Non-pigmented ciliary epithelial cell (primary cell): ENCODE data around the gene FOXO6.

Experiments
- DNase-seq: peaks from one replicate; pipeline ENCODE4 v3.0.0-alpha.2; 2010; ENCODE audit warnings: low read depth

FOXO6 gene

DNA sequence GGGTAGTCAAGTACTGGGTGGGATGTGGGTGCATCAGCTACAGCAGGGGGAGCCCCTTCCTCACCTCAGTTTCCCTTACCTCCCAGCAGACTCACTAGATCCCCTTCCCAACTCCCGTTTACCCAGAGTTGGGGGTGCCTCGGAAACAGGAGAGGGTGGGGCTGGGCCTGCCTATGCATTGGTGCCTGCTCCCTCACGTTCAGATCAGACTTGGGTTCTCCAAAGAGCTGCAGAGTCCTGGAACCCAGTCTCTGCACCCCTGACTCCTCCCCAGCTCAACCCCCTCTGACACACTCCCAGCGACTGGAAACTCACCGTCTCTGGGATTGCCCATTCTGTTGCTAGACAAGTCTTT is 6.0 kb downstream of the FOXO6 start:
- no peak for DNase-seq

DNA sequence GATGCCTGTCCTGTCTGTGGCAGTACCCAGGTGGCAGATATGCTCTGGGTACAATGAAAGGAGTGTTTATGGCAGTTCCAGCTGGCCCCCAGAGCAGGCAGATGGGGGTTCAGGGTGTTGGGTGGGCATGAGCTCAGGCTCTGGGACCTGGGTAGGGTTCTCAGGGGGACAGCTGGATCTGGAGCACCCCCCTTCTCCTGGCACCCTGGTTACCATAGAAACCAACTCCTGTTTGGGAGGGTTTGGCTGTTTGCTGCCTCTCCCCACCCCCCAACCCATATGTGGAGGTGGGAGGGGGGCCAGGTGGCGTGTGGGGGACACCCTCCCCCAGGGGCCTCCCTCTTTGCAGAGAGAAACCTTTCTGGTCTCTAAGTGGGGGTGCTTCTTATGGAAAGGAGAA is 7.1 kb downstream of the FOXO6 start:
- DNase-seq, result no peak

DNA sequence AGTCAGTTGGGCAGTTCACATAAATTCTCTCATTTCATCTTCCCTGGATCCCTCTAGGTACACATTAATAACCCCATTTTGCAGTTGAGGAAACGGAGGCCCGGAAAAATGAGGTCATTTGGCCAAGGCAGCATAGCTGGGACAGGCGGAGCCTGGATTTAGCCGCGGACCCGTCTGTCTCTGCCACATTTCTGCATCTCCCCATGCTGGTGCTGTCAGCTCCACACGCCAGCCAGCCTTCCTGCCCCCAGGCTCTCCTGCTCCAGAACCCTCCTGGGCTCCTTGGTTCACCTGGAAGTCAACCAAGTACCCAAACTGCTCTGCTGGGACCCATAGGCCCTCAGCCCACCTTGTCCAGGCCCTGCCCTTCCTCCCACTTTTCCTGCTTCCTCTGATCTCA is 7.6 kb downstream of the FOXO6 start:
- no peak for DNase-seq

DNA sequence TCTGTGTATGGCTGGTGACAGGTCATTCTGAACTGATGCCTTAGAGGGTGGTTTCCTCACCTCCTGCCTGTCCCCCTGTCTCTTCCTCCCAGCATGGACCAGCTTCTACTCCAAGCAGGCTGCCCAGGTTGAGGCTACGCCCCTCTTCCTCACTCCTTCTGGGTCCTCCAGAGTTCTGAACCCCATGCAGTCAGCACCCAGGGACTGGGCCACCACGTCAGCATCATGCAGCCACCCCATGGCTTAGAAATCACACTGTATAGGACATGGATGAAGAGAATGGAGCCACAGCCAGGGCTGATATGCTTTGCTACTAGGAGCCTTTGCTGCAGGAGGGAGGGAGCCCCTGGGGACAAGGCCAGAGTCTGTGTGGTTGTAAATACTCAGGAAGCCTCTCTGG is 8.3 kb downstream of the FOXO6 start:
- DNase-seq, result no peak

DNA sequence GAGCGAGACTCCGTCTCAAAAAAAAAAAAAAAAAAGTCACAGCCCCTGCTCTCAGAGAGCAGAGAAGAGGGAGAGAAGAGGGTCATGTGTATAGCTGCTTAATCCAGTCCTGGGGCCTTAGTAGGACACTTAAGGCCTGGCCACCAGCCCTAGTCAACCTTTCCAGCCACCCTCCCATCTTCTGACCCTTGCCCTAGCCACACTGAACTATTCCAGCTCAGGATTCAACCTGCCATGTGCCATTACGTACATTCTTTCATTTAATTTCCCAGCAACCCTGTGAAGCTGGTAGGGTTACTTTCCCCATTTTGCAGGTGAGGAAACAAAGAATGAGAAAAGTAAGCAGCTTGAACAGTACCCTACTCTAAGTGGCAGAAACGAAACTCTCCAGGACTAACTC is 9.0 kb downstream of the FOXO6 start:
- no peak for DNase-seq

DNA sequence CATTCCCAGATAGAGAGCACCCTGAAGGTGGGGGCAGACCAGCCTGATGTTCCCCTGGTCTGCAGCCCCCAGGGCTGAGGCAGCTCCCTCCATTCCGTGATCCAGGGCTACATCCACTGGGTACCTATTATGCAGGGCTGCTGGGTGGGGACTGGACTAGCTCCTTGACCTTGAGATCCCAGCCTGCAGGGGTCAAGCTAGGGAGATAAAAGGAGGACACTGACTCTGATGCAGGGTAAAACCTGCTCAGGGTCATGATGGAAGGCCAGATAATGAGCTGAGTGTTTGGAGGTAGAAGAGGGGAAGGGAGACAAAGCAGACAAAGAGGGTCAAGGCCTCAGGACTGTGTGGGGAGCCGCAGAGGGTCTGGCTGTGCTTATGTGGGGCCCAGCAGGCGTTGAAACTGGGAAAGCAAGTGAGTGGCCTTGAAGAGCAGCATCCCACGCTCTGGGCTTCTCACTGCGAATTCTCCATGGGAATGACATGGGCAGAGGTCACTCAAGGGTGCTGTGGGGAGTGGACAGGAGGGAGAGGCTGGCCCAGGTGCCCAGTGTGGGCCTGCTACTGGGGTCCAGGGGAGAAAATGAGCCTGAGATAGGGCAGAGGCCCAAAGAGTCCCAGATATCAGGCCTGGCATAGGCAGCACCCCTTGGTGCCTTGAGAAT is 9.7 kb downstream of the FOXO6 start:
- no peak for DNase-seq

DNA sequence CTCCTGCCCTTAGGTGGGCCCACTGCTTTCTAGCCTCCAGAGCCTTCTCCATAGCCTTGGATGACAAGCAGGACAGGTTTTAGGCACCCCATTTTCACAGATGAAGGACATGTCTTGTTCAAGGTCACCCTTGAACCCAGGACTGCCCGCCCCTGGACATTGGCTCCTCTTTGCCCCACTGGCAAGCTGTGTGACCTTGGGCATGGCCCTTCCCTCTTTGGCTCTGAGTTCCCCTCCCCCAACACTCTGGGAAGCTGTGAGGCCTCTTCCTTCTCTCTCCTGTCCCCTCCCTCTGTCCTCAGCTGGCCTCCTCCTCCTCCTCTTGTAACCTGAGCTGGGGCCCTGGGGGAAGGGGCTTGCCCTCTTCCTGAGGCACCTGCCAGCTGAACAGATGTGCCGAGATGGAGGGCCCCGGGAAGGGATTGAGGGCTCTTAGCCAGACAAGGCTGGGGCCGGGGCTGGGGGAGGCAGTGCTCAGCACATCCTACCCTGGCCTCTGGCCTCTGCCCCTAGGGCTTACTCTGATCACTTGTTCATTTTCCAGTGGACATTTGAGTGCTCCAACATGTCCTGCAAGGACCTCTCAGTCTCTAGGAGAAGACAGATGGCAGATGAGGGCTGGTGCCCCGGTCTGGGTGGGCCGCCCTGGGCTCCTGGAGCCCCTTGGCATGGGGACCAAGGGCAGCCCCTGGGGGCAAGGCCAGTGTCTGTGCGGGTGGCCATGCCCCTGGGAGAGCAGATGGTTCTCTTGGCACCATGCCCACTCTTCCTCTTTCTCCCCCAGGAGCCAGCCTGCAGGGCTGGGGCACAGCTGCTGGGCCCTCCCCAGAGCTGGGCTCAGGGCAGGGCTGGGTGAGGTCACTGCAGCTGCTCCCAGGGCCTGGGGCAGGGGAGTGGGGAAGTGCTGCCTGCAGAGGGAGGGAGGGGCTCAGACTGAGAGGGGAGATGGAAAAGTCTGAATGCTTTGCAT is 10.7 kb downstream of the FOXO6 start:
- DNase-seq, result no peak

DNA sequence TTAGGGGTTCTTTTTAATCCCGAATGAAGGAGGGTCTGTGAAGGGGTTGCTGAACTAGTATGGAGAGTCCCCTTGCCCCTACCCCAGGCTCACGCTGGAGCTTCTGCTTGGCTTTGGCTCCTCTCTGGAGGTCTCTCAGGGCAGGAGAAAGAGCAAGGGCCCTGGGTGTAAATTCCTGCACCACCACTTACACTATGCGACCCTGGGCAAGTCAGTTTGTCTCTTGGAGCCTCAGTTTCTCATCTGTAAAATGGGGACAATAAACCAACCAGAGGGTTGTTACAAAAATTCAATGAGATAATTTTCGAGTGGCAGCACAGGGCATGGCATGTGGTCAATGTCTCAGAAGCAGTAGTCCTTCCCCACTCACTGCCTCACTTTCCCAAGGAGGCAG is 11.4 kb downstream of the FOXO6 start:
- DNase-seq, result no peak

DNA sequence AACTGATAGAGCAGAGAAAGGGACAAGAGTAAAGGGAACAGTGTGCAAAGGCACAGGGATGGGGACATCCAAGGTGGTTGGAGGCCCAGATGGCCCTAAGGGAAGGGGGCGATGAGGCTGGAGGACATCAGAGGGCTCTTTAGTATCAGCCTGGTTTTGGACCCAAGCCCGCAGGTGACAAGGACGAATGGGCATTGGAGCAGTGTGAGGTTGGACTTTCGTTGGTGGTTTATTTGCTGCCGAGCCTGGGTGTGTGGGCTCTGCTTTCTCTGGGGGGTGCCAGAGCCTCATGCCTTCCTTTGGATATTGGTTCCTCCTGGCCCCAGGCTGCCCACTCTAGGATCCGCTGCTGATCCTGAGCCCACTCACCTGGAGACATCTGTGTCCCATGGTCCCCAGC is 12.1 kb downstream of the FOXO6 start:
- DNase-seq, result no peak

DNA sequence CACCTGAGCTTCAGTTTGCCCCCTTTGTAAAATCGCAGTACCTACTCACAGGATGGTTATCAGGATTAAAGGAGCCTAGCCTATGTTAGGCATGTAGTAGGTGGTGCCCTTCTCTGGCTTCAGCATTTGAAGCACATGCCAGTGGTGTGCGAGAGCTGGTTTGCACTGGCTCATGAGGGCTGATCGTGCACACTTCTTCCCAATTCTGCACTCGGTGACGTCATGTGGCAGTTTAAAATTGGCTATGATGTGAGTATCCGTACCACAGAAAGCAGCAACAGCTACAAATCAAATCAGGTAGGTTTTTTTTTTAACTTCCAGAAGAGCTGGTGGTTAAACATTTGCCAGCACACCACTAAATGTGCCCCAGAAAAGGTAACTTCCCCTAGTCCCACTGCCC is 13.5 kb downstream of the FOXO6 start:
- no peak for DNase-seq

DNA sequence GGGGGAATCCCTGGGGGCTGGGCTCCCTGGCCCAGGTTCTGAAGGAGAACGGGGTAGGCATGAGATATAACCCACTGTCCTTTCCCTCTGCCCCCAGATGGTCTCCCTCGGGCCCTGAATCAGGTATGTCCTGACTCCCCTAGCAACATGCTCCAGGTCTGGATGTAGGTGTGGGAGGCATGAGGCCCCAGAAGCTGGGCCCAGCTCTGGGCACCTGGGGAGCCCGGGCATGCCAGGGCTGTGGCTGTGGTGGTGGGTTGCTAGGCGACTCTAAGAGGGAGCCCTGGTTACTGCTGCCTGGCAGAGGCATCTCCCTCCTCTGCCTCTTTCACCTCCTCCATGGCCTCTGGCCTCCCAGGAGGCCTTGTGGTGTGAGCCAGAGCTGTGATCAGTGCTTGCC is 16.2 kb downstream of the FOXO6 start:
- DNase-seq, result no peak

DNA sequence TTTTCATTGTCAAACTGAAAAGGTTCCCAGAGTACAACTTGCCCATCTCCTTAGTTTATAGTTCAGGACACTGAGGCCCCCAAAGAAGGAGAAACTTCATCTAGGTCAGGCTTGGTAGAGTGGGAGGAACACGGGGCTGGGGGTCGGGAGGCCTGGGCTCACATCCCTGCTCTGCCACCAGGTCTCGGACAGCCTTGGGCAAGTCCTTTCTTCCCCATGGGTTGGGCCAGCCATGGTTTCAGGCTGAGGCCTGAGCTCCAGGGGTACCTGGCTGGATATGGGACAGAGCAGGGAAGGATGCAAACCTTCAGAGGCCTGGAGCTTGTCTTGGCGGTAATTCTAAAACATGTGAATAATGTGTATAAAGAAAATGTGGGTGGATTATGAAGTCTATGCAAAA is 17.0 kb downstream of the FOXO6 start:
- DNase-seq, result no peak

DNA sequence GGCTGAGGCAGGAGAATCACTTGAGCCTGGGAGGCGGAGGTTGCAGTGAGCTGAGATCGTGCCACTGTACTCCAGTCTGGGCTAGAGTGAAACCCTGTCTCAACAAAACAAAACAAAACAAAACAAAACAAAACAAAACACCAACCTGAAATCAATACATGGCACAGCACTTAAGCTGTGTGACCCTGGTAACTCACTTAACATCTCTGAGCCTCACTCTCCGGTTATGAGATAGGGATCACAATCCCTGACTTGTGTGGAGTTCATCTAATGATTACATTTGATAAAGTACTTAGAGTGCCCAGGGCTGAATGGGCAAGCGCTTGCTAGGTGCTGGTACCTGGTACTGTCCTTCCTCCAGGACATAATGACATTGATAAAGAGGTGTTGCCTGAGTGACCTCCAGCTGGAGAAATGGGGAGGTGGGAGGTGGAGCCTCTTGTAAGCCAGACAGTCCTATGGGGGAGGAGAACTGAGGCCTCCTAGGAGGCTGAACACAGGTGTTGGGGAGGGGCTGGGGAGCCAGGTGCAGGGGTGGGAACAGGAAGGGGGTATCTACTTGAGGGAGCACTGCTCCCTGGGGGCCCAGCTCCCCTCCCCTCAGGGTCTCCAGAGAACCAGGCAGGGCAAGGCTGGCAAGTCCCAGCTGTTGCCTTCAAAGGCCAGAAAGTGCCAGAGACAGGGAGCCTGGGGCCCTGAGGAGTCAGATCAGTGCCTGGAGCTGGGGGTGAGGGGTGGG is 17.9 kb downstream of the FOXO6 start:
- DNase-seq, result no peak

DNA sequence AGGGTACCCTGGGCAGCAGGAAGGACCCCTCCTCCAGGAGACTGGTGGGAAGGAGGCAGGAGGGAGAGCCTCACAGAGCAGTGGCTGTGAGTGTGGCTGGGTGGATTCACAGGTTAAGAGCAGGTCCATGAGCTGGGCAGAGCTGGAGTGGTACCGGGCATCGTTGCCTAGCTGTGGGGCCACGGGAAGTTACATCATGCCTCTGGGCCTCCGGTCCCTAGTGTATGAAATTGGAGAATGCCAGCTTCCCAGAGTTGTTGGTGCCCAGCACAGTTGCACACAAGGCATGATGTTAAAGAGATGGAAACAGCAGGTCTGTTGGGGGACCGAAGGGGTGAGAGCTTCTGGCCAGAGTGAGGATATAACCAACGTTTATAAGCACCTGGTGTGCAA is 18.5 kb downstream of the FOXO6 start:
- DNase-seq, result no peak

DNA sequence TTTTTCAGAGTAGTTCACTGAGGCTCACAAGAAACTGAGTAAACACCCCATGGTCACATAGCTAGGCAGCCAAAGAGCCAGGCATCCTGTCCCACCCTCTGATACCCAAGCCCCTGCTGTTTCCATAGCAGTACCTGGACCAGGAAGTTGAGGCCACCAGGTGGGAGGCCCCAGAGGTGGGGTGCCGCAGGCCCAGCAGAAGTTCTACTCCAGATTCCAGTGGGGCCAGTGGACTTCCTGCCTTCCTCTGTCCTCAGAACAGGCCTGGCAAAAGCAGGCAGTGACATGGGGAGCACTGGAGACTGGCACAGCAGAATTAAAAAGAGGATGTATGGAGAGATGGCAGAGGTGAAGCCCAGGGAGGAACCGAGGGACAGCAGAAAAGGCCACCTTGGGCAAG is 19.0 kb downstream of the FOXO6 start:
- DNase-seq, result no peak

DNA sequence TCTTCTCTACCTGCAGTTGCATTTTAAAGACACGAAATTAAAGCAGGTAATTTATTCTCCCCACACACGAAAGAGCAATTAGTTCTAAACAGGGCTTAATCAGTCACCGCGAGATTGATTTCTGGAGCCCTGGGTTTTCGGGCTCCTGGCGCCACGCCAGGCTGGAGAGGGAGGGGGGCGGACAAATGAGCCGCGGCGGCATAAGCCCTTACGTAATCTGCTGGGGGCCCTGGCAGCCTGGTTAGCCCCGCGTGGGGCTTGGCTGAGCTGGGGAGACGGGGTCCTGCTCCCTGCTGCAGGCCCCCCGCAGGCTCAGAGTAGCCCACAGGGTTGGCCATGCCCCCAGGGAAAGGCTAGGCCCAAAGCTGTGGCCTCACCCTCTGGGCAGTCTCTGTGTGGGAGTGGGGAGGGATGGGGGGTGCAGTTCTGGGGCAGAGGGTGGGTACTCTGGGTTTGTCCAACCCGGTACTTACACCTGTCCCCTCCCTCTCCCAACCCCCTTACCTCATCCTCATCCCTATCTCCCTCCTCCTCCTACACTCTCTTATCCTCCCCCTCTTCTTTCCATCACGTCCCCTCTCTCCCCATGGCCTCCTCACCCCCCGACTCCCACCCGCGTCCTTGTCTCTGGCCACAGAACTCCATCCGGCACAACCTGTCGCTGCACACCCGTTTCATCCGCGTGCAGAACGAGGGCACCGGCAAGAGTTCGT is 19.9 kb downstream of the FOXO6 start:
- DNase-seq, result no peak

DNA sequence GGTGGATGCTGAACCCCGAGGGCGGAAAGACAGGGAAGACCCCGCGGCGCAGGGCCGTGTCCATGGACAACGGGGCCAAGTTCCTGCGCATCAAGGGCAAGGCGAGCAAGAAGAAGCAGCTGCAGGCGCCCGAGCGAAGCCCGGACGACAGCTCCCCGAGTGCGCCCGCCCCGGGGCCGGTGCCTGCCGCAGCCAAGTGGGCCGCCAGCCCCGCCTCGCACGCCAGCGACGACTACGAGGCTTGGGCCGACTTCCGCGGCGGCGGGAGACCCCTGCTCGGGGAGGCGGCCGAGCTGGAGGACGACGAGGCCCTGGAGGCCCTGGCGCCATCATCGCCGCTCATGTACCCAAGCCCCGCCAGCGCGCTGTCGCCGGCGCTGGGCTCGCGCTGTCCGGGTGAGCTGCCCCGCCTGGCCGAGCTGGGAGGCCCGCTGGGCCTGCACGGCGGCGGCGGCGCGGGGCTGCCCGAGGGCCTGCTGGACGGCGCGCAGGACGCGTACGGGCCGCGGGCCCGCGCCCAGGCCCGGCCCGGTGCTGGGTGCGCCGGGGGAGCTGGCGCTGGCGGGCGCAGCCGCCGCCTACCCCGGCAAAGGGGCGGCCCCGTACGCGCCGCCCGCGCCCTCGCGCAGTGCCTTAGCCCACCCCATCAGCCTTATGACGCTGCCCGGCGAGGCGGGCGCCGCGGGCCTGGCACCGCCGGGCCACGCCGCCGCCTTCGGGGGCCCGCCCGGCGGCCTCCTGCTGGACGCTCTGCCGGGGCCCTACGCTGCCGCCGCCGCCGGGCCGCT is 20.7 kb downstream of the FOXO6 start:
- no peak for DNase-seq

DNA sequence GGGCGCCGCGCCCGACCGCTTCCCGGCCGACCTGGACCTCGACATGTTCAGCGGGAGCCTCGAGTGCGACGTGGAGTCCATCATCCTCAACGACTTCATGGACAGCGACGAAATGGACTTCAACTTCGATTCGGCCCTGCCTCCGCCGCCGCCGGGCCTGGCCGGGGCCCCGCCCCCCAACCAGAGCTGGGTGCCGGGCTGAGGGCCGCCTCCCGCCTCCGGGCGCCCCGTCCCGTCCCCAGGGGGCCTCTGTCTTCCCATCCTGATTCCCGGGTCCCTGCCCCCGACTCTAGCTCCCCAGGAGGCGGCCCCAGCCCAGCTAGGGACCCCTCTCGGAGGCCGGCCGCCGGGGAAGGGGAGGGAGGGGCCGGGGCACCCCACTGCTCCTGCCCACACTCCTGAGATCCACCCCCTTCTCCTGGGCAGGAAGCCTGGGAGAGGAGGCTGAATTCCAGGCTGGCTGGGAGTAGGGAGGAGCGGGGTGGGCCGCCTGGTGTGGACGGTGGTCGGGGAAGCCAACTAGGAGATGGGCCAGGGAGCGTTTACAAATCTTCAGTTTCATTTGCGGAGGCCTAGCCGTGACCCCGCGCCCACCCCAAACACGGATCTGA is 21.4 kb downstream of the FOXO6 start:
- DNase-seq, result no peak

DNA sequence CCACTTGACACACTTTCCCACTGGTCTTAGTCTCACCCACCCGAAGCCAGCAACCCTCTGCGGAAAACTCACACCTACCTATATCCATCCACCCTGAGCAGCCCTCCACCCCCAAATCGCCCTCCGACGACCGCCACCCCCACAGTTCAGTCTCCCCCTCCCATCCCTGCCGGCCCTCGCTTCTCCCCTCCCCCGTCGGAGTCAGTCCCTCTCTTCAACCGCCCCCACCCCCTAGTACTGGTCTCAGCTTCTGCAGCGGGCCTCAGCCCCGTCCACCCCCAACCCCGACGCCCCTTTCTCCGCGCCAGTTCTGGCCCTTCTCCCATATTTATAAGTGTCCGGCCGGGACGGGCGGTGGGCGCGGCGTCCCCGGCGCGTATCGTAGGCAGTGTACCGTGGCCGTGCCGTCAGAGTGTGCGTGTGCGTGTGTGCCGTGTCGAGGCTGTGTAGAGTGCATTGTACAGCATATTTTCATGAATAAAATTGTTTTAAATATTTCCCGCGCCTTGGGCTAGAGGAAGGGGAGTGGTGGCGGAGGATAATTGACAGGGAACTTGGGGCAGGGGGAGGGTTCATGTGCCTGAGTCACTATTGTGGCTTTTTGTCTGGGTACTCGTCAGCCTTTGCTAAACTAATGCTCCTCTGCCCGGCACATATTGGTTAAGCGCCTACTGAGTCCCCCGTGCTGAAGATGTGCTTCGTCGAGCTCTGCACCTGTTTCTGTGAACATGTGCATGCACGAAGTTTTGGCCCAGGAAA is 22.0 kb downstream of the FOXO6 start:
- DNase-seq, result no peak

DNA sequence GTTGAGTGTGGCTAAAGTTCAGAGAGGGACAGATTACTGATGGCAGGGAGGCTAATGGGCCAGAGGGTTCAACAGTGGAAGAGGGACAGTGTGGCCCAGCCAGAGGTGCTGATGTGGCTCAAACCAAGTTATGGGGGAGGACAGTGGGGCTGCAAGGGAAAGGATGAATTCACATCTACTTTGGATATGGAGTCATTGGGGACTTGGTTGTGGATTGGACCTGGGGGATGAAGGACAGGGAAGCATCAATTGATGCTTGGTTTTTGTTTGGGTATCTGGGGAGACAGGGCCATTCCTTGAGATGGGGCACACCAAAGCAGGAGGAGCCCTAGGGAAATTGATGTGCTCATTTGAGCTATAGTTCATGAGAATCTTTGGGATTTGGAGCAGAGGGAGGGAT is 23.3 kb downstream of the FOXO6 start:
- DNase-seq, result no peak
